ENCODE results near the gene PDS5B. TPM values are rescaled to one million over a fixed set of nuclear protein-coding genes. Genes with fewer than 3 reads are reported as not detected.
"Not testable (repeated sequence)": the region's sequence is repeated elsewhere in the genome, so short reads cannot be mapped to it uniquely, and the experiment has no call there.

Gene PDS5B
- total and polyA plus RNA-seq, 8 donors = 4.3 to 121 (median 24.7) TPM

DNA sequence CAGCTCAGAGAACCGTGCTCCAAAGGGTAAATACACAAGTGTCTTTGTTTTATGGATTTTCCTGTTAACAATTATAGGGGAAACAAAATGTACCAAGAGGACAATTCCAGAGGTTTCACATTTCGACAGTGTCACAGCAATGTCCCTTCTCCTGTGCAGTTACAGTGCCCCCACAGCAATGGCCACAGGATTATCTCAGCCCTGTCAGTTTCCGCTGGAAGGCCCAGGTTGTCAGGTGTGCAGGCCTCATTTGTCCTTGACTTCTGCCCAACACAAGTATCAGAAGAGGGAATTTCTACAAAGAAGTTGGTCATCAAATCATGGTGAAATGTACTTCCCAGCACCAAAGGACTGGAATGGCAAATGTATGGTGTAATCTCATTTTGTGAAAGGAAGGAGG lies 36.5 kb upstream of the PDS5B start:
- no peak for TF ChIP-seq POLR2AphosphoS5 (IDR thresholded peaks at IDR 0.05)
- no peaks in the 10 kb centered on the region for H3K4me1 ChIP-seq
- no peaks in the 10 kb centered on the region for H3K36me3 ChIP-seq
- H3K4me3 ChIP-seq = no peak overlapping the region
- no peaks in the 10 kb centered on the region for H3K27me3 ChIP-seq
- intact Hi-C loops (cut with DNase I; ENCODE audit: low total_unique reads) = no loop called here
- 78 to 91% (median 83%) methylated on average over 3 of the region's 3 CpGs for WGBS, 5 donors
- no peak overlapping the region for H3K27ac ChIP-seq
- H3K9me3 ChIP-seq = no peaks in the 10 kb centered on the region
- DNase-seq = no peak

GRCh38 chr13:32553720-32554119 lies 32.5 kb upstream of the PDS5B start:
- no peak for DNase-seq
- 84 to 100% (median 97%) methylated on average over 1 of the region's 1 CpG for WGBS, 5 donors
- Histone ChIP-seq H3K9me3 (no peaks in the 10 kb centered on the region), H3K36me3 (no peaks in the 10 kb centered on the region), H3K27ac (no peak overlapping the region), H3K4me3 (no peak overlapping the region), H3K27me3 (no peaks in the 10 kb centered on the region), H3K4me1 (no peaks in the 10 kb centered on the region)
- TF ChIP-seq POLR2A (IDR thresholded peaks at IDR 0.05) (no peak), EP300 (IDR thresholded peaks at IDR 0.05) (no peak), POLR2AphosphoS5 (IDR thresholded peaks at IDR 0.05) (no peak), CTCF (IDR thresholded peaks at IDR 0.05) (no peak)
- intact Hi-C loops (cut with DNase I; ENCODE audit: low total_unique reads) = no loop called here

DNA sequence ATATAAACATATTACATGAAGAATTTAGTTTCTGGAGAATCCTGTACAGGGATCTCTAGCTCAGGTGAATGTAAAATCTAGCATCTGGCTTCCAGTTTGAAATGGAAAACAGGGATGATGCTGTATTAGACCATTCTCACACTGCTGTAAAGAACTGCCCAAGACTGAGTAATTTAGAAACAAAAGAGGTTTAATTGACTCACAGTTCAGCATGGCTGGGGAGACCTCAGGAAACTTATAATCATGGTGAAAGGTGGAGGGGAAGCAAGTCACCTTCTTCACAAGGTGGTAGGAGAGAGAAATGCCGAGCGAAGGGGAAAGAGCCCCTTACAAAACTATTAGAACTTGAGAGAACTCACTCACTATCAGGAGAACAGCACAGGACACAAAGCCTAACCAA lies 30.6 kb upstream of the PDS5B start:
- WGBS, 5 donors = 89 to 98% (median 96%) methylated on average over 2 of the region's 2 CpGs
- Histone ChIP-seq H3K27ac (no peak overlapping the region), H3K9me3 (no peaks in the 10 kb centered on the region), H3K27me3 (no peaks in the 10 kb centered on the region), H3K4me3 (no peak overlapping the region), H3K36me3 (no peaks in the 10 kb centered on the region), H3K4me1 (no peaks in the 10 kb centered on the region)
- intact Hi-C loops (cut with DNase I; ENCODE audit: low total_unique reads) = no loop called here
- TF ChIP-seq POLR2AphosphoS5 (IDR thresholded peaks at IDR 0.05) (no peak), POLR2A (IDR thresholded peaks at IDR 0.05) (no peak), CTCF (IDR thresholded peaks at IDR 0.05) (no peak), EP300 (IDR thresholded peaks at IDR 0.05) (no peak)
- no peak for DNase-seq

GRCh38 chr13:32560842-32561241 lies 25.4 kb upstream of the PDS5B start:
- H3K27me3 ChIP-seq; H3K4me1 ChIP-seq; H3K4me3 ChIP-seq; H3K36me3 ChIP-seq; DNase-seq; intact Hi-C loops (cut with DNase I; ENCODE audit: low total_unique reads); H3K27ac ChIP-seq: not testable (repeated sequence)
- peaks cover 0 to 16% (median 8%) of the 10 kb centered on the region in 4 donors for H3K9me3 ChIP-seq
- 86 to 100% (median 96%) methylated on average over 1 of the region's 1 CpG for WGBS, 5 donors

DNA sequence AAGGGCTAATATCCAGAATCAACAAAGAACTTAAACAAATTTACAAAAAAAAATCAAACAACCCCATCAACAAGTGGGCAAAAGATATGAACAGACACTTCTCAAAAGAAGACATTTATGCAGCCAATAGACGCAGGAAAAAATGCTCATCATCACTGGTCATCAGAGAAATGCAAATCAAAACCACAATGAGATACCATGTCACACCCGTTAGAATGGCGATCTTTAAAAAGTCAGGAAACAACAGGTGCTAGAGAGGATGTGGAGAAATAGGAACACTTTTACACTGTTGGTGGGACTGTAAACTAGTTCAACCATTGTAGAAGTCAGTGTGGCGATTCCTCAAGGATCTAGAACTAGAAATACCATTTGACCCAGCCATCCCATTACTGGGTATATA lies 10.6 kb upstream of the PDS5B start:
- H3K27ac ChIP-seq, H3K36me3 ChIP-seq, H3K4me3 ChIP-seq, H3K4me1 ChIP-seq, H3K27me3 ChIP-seq, DNase-seq: not testable (repeated sequence)
- 83 to 90% (median 87%) methylated on average over 3 to 4 of the region's 4 CpGs for WGBS, 5 donors
- intact Hi-C loops (cut with DNase I; ENCODE audit: low total_unique reads) = loop anchor here (10.0 kb wide), 1 partner anchor 191 kb away; no protein-coding TSS in a partner anchor
- peaks cover 0 to 19% (median 14%) of the 10 kb centered on the region in 4 donors for H3K9me3 ChIP-seq

DNA sequence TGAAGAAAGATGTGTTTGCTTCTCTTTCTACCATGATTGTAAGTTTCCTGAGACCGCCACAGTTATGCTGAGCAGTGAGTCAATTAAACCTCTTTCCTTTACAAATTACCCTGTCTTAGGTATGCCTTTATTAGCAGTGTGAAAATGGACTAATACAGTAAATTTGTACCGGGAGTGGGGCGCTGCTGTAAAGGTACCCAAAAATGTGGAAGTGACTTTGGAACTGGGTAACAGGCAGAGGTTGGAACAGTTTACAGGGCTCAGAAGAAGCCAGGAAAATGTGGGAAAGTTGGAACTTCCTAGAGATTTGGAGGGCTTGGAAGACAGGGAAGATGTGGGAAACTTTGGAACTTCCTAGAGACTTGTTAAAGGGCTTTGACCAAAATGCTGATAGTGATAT lies 9.2 kb upstream of the PDS5B start:
- Histone ChIP-seq H3K4me1 (no peaks in the 10 kb centered on the region), H3K4me3 (no peak overlapping the region), H3K36me3 (no peaks in the 10 kb centered on the region), H3K27me3 (no peaks in the 10 kb centered on the region), H3K27ac (no peak overlapping the region), H3K9me3 (peaks cover 0 to 19% (median 14%) of the 10 kb centered on the region in 4 donors)
- intact Hi-C loops (cut with DNase I; ENCODE audit: low total_unique reads) = loop anchor here (10.0 kb wide), 1 partner anchor 192 kb away; no protein-coding TSS in a partner anchor
- no peak for DNase-seq
- 95 to 100% (median 98%) methylated on average over 3 of the region's 3 CpGs for WGBS, 5 donors
- no peak for TF ChIP-seq POLR2A (IDR thresholded peaks at IDR 0.05)
- no peak for TF ChIP-seq CTCF (IDR thresholded peaks at IDR 0.05)
- no peak for TF ChIP-seq POLR2AphosphoS5 (IDR thresholded peaks at IDR 0.05)
- no peak for TF ChIP-seq EP300 (IDR thresholded peaks at IDR 0.05)
